Ecto neural progenitor cell (in vitro differentiated cells): ENCODE data around the gene PCNP.
"Not testable (repeated sequence)": the region's sequence is repeated elsewhere in the genome, so short reads cannot be mapped to it uniquely, and the experiment has no call there.

ENCODE experiments used
- DNase-seq: peaks from one replicate; pipeline ENCODE4 v3.0.0-alpha.2; 2018; ENCODE audit warnings: low spot score

PCNP gene

GRCh38 chr3:101567528-101568317, 6.3 kb upstream of the PCNP start:
- no peak for DNase-seq

GRCh38 chr3:101571028-101571895, 2.7 kb upstream of the PCNP start:
- no peak for DNase-seq

GRCh38 chr3:101574388-101575112, 570 bp downstream of the PCNP start:
- no peak for DNase-seq

- DNase-seq, result no peak
These were observed 3.3 kb downstream of the PCNP start for GRCh38 chr3:101577286-101577685.

GRCh38 chr3:101588616-101589015, 14.6 kb downstream of the PCNP start:
- no peak for DNase-seq

GRCh38 chr3:101591071-101591470, 17.1 kb downstream of the PCNP start:
- no peak for DNase-seq

- no peak for DNase-seq
These were observed 28.8 kb downstream of the PCNP start for GRCh38 chr3:101602731-101603130.

GRCh38 chr3:101603184-101603583, 29.2 kb downstream of the PCNP start:
- DNase-seq, result no peak

- DNase-seq, result not testable (repeated sequence)
These were observed 31.4 kb downstream of the PCNP start for GRCh38 chr3:101605398-101605797.

- DNase-seq, result no peak
These were observed 37.0 kb downstream of the PCNP start for GRCh38 chr3:101611023-101611422.

- DNase-seq, result not testable (repeated sequence)
These were observed 39.0 kb downstream of the PCNP start for GRCh38 chr3:101613014-101613413.

GRCh38 chr3:101615525-101615924, 41.5 kb downstream of the PCNP start:
- DNase-seq, result no peak

- DNase-seq, result no peak
These were observed 43.5 kb downstream of the PCNP start for GRCh38 chr3:101617478-101617877.

GRCh38 chr3:101618726-101619125, 44.7 kb downstream of the PCNP start:
- DNase-seq, result no peak

GRCh38 chr3:101619734-101620133, 45.8 kb downstream of the PCNP start:
- DNase-seq, result no peak

- no peak for DNase-seq
These were observed 49.7 kb downstream of the PCNP start for GRCh38 chr3:101623656-101624055.

- DNase-seq, result no peak
These were observed 50.9 kb downstream of the PCNP start for GRCh38 chr3:101624857-101625256.

GRCh38 chr3:101625879-101626278, 51.9 kb downstream of the PCNP start:
- no peak for DNase-seq

- no peak for DNase-seq
These were observed 55.2 kb downstream of the PCNP start for GRCh38 chr3:101629219-101629618.

GRCh38 chr3:101631098-101631796, 57.3 kb downstream of the PCNP start:
- no peak for DNase-seq

- not testable (repeated sequence) for DNase-seq
These were observed 58.0 kb downstream of the PCNP start for GRCh38 chr3:101631959-101632358.

GRCh38 chr3:101632586-101632985, 58.6 kb downstream of the PCNP start:
- DNase-seq, result no peak
